Stimulated activated CD4-positive, alpha-beta T cell treated with anti-CD3 and anti-CD28 coated beads, Interleukin-1b, Interleukin-23, amount 100 ng/mL, for 1 hour (primary cell): ENCODE data around the gene GK.
"Not testable (repeated sequence)": the region's sequence is repeated elsewhere in the genome, so short reads cannot be mapped to it uniquely, and the experiment has no call there.

Source experiments
- DNase-seq, 2 donors: peaks; one replicate each; pipeline ENCODE4 v3.0.0-alpha.2; 2020; ENCODE audit warnings: low read depth in 2 of 2

Gene GK

DNA sequence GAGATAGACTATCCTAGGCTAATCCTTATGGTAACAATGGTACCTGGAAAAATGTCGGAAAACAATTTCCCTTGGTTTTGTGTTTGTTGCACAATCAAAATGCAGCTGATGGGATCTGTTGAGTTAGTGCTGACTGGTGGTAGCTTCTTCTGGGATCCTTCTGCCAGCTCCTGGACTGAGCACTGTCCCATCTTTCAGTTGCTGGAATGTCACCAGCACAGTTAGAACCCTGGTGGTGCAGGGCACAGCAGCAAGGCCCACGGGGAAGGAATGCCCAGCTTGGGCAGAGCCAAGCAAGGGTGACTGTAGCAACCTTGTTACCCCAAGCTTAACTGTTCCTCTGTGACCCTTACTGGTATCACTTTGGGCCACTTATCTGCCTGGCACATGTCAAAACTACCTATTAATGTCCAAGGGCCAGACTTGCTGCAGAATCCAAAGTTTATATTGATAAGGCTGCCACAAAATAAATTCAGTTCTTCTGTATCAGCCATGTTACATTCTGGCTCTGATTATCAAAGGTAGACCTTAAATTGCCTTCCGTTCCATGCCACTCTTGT is 53.1 kb downstream of the GK start:
- no peak for DNase-seq

DNA sequence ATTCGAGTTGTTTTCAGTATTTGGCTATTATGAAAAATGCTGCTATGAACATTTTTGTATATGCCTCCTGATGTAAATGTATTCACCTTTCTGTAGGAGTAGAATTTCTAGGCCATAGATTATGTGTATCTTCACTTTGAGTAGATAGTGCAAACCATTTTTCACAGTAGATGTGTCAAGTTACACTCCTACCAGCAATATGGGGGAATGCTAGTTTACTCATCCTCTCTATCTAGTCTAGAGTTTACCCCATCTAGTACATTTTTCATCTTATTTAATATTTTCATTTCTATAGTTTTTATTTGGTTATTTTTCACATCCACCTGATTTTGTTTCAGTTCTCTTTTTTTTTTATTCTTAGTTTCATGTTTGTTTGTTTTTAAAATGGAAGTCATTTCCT is 59.0 kb downstream of the GK start:
- no peak for DNase-seq

DNA sequence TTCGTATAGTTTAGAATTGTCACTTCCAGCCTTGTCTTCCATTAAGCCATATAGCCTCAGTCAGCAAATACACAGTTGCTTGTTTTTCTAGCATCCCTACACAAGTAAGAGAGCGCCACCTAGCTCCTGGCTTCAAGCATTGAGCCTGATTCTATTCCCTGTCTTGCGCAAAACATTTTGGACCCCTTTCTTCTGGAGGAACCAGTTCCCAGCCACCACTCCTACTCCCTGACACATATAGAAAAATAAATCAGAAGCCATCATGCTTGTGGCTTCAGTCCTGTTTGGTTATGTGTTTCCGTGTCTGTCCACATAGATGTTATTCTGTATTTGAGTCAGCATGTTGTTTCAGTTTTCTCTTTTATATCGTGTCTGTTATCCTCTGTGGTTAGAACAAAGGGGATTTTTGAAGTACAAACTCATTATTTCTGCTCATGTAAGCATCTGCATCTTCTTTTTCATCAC is 59.9 kb downstream of the GK start:
- no peak for DNase-seq

DNA sequence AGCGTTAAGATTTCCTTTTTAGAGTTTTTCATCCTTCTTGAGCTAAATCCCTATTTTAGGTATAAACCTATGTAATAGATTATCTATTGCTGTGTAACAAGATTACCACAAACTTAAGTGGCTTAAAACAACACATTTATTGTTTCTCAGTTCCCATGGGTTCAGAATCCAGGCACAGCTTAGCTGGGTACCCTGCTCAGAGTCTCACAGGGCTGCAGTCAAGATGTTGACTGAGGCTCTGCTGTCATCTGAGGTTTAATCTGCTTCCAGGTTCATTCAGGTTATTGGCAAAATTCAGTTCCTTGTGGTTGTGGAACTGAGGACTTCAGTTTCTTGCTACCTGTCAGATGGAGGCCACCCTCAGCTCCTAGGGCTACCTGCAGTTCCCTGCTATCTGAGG is 60.9 kb downstream of the GK start:
- no peak for DNase-seq

DNA sequence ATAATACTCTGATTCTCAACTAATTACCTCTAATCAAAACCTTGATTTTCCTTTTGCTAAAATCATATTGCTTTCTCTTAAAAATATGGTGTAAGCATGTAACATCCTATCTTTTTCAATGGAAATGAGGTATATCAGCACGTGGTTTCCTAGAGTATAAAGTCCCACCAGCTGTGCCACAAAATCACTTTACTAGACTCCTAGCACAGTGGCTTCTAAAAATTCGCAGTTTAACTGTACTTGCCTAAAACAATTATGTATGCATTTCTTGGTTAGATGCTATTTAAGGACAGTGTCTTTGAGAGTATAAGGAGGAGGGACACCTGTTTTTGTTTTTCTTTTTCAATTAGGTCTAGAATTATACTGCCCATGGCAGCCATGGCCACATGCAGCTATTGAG is 62.8 kb downstream of the GK start:
- DNase-seq: no peak

DNA sequence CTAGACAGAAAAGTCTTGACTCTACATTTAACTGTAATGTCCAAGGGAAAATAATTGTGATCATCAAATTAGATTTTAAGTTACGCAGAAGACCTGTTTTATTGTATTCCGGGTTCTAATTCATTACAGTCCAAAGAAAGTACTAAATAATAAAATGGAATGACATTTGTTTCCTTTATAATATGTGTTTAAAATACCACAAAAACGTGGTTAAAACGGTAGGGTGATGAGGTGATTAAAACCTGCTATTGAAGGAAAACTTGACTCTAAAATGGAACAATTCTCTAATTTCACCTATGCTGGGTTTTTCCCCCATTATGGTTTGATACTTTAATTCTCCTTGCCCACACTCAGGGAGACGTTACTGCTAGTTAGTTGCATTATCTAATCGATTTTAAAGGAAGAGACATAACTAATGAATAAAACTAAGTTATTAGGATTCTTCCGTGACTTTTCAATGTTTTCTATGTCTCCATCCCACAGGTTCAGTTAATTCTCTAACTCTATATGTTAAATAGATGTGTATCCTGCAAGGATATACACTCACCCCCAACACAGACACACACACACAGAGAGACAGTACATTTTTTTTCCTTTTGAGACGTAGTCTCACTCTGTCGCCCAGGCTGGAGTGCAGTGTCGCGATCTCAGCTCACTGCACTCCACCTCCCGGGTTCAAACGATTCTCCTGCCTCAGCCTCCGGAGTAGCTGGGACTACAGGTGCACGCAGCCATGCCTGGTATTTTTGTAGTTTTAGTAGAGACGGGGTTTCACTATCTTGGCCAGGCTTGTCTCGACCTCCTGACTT is 80.8 kb downstream of the GK start:
- no peak for DNase-seq

DNA sequence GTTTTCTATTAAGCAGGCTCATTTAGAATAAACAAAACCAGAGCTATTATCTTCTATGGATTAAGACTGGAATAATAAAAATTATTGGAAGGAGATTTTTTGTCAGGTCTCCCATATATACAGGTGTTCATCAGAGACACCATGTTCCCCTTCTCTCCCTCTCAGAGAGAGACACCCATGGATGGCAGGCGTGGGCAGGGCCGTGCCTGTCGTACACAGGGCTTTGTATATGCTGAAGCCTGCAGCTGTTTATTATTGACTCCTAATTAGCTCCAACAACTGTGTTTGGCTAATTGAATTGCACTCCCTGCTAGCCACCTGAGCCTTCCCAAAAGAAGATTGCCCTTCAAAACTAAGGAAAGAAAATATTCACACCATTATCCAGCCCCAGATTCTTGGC is 81.6 kb downstream of the GK start:
- DNase-seq: no peak

DNA sequence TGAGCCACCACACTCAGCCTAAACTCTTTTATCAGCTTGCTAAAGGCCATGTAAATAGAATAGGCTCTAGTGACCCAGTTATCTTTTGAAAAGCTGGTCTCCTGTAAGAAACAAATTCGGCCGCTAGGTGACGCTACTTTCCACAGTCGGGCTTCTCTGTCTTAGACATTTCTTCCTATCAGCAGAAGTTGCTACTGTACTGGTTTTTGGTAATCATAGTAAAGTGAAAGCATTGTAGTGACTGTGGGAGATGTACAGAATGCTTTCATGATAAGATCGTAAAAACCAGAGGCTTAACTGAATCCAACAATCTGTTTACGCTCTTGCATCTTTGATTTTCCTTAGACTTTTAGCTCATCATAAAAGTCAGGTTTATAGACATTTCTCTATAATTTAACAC is 82.6 kb downstream of the GK start:
- DNase-seq: peak; percentile 23 to 57

DNA sequence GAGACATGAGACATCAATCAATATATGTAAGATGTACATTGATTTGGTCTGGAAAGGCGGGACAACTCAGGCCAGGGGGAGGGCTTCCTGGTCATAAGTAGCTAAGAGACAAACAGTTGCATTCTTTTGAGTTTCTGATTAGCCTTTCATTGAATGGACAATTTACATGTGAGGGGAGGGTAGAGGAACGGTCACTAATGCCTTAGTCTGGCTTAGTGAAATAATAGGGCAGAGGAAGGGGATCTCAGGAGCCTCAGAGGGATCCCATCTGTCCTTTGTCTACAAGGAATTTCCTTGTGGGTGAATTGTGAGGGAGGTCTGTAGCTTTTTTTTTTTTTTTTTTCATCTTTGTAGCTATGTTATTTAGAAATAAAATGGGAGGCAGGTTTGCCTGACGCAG is 88.3 kb downstream of the GK start:
- no peak for DNase-seq

DNA sequence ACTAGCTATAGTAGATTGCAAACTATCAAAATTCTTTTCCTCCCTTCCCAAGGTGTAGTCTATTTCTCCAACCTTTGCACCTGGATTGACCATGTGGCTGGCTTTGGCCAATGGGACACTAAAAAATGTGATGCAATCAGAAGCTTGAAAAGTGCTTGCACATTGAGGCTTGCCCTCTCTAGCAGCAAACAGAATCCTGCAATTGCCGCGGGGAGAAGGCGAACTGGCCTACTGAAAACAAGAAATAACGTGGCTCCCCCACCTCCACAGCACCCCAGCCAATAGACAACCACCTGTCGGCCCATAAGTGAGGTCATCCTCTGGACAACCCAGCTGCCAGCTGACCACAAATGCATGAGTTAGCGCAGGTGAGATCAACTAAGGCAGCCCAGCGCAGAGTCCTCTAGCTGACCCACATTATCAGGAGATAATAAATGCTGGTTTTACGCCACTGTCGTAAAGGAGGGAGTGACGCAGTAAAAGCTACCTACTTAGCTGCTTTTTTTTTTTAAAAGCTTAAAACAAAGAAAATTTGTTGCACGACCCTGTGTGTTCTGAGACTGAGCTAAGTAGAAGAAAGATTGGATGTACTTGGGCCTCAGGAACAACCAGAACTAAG is 95.2 kb downstream of the GK start:
- DNase-seq: no peak

DNA sequence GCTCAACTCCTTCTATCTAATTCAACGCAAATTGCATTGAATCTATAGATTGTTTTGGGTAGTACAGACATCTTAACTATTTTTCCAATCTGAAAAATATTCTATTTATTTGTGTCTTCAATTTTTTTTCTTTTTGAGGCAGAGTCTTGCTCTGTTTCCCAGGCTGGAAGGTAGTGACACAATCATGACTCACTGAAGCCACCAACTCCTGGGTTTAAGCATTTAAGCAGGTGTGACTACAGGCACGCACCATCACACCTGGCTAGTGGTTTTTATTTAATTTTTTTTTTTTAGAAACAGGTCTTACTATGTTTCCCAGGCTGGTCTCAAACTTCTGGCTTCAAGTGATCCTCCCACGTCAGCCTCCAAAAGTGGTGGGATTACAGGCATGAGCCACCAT is 98.3 kb downstream of the GK start:
- no peak for DNase-seq

DNA sequence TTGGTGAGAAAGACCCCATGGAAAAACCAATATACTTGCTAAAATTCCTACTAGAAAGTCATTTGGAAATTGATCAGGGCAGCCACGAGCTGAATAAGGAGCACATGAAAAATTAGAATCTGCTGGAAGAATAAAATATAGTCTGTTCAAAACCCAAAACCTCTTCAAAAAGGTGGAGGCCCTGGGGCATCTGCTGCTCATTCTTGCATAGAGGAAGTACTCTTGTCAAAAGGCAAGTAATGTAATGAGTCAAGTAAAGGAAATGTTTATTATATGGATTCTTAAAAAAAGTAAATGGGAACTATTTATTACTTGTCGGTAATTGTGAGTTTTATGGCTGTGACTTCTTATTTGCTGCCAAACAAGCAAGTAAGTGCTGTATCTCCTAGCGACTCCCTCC is 109.5 kb downstream of the GK start:
- DNase-seq: no peak

DNA sequence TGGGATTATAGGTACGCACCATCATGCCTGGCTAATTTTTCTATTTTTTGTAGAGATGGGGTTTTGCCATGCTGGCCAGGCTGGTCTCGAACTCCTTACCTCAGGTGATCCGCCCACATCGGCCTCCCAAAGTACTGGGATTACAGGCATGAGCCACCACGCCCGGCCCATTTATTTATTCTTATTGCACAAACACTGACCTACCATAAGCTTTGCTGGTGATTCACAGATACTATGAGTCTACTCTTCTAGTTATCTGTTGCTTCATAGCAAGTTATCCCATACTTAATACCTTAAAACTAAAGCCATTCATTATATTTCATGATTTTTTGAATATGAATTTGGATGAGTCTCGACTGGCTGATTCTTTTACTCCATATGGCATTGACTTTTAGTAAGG is 120.5 kb downstream of the GK start:
- not testable (repeated sequence) for DNase-seq

DNA sequence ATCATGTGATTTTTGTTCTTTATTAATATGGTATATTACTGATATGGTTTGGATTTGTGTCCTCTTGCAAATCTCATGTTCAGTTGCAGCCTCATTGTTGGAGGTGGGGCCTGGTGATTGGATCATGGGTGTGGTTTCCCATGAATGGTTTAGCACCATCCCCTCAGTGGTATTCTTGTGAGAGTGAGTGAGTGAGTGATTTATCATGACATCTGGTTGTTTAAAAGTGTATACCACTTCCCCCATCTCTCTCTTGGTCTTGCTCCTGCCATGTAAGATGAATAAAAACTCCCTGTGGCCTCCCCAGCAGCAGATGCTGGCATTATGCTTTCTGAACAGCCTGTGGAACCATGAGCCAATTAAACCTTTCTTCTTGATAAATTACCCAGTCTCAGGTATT is 124.4 kb downstream of the GK start:
- no peak for DNase-seq

DNA sequence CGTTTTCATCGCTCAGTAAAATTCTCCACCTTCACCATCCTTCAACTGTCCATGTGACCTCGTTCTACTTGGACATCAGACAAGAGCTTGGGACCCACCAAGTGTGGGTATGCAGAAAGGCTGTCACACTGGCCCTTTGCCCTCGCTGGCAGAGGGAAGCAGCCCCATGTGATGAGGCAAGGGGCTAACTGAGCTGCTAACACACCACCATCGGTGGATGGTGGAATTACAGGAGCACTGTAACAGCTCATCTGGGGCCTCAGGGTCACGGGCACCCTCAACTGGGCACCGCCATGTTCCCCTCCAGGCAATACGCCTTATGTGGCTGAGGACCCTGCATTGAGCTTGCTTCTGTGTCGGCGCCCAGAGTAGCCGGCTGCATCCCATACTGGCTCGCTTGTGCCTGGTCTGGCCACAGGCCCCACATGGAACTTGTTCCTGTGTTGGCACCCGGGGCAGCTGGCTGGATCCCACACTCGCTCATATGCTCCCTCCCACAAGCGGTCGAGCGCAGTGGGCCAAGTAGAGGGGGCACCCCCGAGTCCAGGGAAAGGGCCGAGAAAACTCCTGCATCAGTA is 126.3 kb downstream of the GK start:
- no peak for DNase-seq
